Measurements from ENCODE around the gene BBS2. TPM values are rescaled to one million over a fixed set of nuclear protein-coding genes. Genes with fewer than 3 reads are reported as not detected.

BBS2 gene
- total and polyA plus RNA-seq, 8 donors: 10.0 to 50.4 (median 16.2) TPM

DNA sequence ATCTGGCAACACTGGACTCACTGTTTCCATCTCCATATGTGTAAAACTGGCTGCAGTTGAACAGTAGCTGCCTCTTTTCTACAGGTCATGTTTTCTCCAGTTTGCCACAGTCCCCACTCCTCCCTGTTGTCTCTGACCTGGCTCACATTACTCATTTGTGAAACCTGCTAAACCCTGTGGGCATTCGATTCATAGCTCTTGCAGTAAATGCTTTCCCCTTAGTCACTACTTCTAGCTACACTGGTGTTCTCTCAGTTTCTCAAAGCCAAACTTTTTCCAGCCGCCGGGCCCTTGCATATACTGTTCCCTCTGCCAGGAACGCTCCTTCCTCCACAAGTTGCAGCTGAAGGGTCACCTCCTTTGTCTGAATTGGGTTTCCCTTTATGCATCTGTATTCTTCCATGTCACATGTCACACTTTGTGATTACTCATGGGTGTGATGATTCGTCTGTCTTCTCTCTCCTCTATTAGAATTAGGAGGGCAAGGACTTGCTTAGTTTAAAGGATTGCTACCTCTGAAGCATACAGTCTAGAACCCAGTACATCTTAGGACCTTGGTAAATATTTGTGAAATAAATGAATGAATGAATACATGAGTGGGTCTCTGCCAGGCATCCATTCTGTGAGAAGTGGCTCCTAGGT lies 30.0 kb upstream of the BBS2 start:
- TF ChIP-seq, protein P1, sequence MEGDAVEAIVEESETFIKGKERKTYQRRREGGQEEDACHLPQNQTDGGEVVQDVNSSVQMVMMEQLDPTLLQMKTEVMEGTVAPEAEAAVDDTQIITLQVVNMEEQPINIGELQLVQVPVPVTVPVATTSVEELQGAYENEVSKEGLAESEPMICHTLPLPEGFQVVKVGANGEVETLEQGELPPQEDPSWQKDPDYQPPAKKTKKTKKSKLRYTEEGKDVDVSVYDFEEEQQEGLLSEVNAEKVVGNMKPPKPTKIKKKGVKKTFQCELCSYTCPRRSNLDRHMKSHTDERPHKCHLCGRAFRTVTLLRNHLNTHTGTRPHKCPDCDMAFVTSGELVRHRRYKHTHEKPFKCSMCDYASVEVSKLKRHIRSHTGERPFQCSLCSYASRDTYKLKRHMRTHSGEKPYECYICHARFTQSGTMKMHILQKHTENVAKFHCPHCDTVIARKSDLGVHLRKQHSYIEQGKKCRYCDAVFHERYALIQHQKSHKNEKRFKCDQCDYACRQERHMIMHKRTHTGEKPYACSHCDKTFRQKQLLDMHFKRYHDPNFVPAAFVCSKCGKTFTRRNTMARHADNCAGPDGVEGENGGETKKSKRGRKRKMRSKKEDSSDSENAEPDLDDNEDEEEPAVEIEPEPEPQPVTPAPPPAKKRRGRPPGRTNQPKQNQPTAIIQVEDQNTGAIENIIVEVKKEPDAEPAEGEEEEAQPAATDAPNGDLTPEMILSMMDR (IDR thresholded peaks at IDR 0.05): no peak
- ATAC-seq: no peak
- peaks cover 0 to 4% (median 4%) of the 10 kb centered on the region in 3 donors for H3K4me1 ChIP-seq
- H3K9me3 ChIP-seq: no peaks in the 10 kb centered on the region
- 89 to 91% methylated on average over 5 of the region's 5 CpGs for WGBS, 2 donors
- no peaks in the 10 kb centered on the region for H3K36me3 ChIP-seq
- H3K4me3 ChIP-seq: no peak overlapping the region
- no peaks in the 10 kb centered on the region for H3K27me3 ChIP-seq
- intact Hi-C loops (cut with DNase I): no loop called here
- DNase-seq: no peak
- H3K27ac ChIP-seq: no peak overlapping the region
- FAIRE-seq: no peak

DNA sequence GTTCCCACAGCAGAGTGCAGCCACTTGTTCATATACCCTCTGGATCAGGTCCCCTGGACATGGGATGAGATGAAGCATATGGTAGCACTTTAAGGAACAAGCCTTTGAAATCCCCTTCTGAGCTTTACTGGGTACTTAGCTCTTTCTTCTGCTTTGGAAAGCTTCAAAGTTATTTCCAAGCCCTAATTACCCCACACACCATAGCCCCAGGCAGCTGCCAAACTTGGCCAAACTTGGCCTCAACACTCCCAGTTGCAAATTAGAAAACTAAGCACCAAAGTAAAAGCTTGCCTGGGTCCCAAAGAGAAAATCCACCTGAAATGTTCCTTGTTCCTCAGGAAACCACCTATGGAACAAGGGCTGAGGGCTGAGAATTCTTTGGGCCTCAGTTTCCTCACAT lies 29.3 kb upstream of the BBS2 start:
- H3K27me3 ChIP-seq: no peaks in the 10 kb centered on the region

DNA sequence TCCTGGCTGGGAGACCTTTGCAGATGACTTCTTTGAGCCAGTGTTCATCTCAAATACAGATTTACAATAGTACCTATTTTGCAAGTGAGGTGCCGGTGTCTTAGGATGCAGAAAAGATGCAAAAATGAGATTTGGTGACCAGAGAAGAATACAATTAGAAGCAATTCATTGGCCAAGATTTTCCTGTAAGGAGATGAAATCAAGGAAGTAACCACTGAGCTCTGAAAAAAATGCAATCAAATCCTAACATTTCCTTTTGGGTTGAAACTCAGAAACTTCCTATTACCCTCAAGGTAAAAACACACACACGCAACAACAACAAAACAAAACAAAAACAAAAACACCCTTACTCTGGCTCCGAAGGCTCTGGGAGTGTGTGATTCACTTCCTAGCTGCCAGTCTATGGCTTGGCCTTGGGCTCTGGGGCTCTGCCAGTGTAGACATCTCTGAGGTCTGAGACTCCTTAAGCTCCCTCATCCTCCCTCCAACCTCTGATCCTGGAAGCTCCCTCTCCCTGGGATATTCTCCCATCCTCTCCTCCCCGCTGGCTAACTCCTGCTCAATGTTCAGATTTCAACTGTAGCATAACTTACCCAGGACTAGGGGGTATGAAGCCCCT lies 28.2 kb upstream of the BBS2 start:
- FAIRE-seq (no peak), ATAC-seq (no peak), DNase-seq (no peak)
- H3K27me3 ChIP-seq: no peaks in the 10 kb centered on the region
- TF ChIP-seq, protein P1 (IDR thresholded peaks at IDR 0.05): no peak
- no peaks in the 10 kb centered on the region for H3K36me3 ChIP-seq
- no peak overlapping the region for H3K27ac ChIP-seq
- WGBS, 2 donors: 81 to 94% methylated on average over 4 of the region's 4 CpGs
- no peak overlapping the region for H3K4me3 ChIP-seq
- intact Hi-C loops (cut with DNase I): no loop called here
- H3K9me3 ChIP-seq: no peaks in the 10 kb centered on the region
- H3K4me1 ChIP-seq: peaks cover 0 to 4% (median 4%) of the 10 kb centered on the region in 3 donors

More for the DNA sequence above, 29.3 kb upstream of the BBS2 start:
- ATAC-seq (no peak), FAIRE-seq (no peak), DNase-seq (no peak)
- Histone ChIP-seq H3K36me3 (no peaks in the 10 kb centered on the region), H3K27ac (no peak overlapping the region), H3K4me1 (peaks cover 0 to 4% (median 4%) of the 10 kb centered on the region in 3 donors), H3K4me3 (no peak overlapping the region), H3K9me3 (no peaks in the 10 kb centered on the region)
- intact Hi-C loops (cut with DNase I): no loop called here
- TF ChIP-seq, protein P1 (IDR thresholded peaks at IDR 0.05): no peak

DNA sequence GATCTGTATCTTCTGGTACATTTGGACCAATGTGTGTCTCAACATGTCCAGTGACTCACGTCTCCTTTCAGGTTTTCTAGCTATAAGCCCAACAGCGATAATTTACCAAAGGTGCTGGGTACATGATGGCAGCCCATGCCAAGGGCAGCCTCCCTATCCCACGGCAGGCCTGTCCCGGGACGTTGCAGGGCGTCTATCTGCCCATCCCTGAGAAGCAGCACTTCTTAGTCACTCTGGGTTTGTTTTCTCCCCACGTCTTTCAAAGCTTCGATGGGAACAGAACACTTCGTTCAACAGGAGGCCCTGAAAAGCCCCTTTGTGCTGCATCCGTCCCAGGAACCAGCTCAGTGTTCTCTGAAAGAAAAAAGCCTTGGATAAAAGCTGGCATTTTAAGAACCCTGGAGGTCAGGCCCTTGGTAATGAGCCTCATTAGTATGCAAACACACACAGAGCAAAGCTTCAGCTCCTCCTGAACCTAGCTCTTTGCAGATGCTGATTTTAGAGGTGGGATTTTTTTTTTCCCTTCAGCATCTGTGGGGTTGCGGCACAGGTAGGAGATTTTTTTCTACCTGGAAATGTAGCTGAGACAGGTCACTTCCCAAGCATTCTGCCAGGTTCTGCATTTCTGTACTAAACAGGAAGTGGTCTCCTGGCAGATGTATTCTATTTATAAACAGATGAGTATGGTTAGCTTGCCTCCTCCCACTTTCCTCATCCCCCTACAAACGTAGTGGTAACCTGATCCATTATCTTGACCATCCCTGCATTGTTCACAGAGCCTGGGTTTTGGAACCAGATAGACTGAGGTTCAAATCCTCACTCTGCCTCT lies 27.5 kb upstream of the BBS2 start:
- Histone ChIP-seq H3K4me3 (no peak overlapping the region), H3K27ac (no peak overlapping the region), H3K36me3 (no peaks in the 10 kb centered on the region), H3K4me1 (peaks cover 0 to 4% (median 4%) of the 10 kb centered on the region in 3 donors), H3K27me3 (no peaks in the 10 kb centered on the region), H3K9me3 (no peaks in the 10 kb centered on the region)
- no peak for FAIRE-seq
- no peak for DNase-seq
- TF ChIP-seq, protein P1 (IDR thresholded peaks at IDR 0.05): no peak
- no peak for ATAC-seq
- intact Hi-C loops (cut with DNase I): no loop called here
- 39 to 46% methylated on average over 12 of the region's 12 CpGs for WGBS, 2 donors
